GM20431 (cell line): ENCODE data around the gene SPATA3.
"Not testable (repeated sequence)": the region's sequence is repeated elsewhere in the genome, so short reads cannot be mapped to it uniquely, and the experiment has no call there.

Experiments used
- in situ Hi-C: fragments of 300-500 bp; cut with MseI, MboI; formaldehyde crosslinking; loops from one replicate; pipeline ENCODE4 v1.15.0; 2020; ENCODE audit warnings: low sequenced_read_pairs; ENCODE audit not compliant: unreplicated experiment

Gene SPATA3

GRCh38 chr2:231015926-231016325 is 20.0 kb downstream of the SPATA3 start:
- in situ Hi-C loops: no loop called here

DNA sequence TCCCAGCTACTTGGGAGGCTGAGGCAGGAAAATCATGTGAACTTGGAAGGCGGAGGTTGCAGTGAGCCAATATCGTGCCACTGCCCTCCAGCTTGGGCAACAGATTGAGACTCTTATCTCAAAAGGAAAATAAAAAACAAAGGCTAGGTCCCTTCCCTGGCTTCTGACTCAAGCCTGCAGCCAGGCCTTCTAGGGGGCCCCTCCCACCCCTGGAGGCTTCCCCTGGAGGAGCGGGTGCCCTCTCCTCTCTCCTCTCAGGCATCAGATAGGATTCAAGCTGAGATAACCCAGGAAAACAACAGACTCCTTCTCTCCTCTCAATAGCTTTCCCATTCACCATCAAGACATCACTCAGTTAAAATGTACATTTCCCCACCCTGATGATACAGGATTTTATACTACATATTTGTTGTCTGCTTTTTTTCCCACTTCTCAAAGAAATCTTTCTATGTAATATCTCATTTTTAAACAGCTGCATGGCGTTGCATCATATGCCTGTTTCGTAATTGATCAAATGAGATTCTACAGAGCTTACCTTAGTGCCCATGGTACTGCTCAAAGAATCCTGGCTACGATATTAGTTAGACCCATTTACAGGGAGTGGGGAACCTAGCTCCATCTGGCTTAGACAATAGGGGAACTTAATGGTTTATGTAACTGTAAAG is 20.8 kb downstream of the SPATA3 start:
- in situ Hi-C loops: no loop called here

DNA sequence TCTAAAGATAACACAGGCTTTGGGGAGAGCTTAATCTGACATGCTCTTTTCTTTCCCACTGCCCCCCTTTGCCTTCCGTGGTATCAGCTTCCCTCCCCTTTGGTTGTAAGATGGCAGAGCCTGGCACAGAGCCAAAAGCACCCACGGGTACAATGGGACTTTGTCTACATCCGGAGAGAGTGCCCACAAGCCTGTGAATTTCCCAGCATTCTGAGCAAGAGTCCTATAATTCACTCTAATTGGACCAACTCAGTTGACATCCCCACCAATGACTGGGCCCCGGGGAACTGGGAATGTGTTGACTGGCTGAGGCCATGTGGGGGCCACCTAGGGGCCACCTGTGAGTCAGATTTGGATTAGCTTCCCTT is 21.3 kb downstream of the SPATA3 start:
- in situ Hi-C loops: no loop called here

DNA sequence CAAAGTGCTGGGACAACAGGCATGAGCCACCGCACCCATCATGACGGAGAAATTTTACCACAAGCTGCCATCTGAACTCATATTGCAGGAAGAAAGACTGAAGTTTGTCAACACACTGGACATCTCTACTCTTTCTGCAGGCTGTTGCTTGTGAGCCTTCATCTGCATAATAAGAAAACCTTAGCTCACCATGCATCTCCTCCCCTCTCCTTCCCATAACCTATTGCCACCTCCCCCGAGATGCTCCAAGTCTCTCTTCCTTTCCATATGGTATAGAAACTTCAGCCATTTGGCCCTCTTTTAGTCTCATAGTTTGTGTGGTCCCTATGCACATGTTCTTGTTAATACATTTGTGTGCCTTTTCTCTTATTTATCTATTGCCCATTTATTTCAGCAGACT is 22.3 kb downstream of the SPATA3 start:
- in situ Hi-C loops: no loop called here

- in situ Hi-C loops: not testable (repeated sequence)
Measured at GRCh38 chr2:231025059-231025458, 29.1 kb downstream of the SPATA3 start.

GRCh38 chr2:231028889-231029288 is 33.0 kb downstream of the SPATA3 start:
- in situ Hi-C loops: no loop called here

GRCh38 chr2:231029563-231029962 is 33.6 kb downstream of the SPATA3 start:
- in situ Hi-C loops: no loop called here

- in situ Hi-C loops: no loop called here
Measured at GRCh38 chr2:231030725-231031124, 34.8 kb downstream of the SPATA3 start.

GRCh38 chr2:231032575-231033140 is 36.7 kb downstream of the SPATA3 start:
- in situ Hi-C loops: no loop called here

GRCh38 chr2:231033147-231034132 is 37.5 kb downstream of the SPATA3 start:
- in situ Hi-C loops: no loop called here

DNA sequence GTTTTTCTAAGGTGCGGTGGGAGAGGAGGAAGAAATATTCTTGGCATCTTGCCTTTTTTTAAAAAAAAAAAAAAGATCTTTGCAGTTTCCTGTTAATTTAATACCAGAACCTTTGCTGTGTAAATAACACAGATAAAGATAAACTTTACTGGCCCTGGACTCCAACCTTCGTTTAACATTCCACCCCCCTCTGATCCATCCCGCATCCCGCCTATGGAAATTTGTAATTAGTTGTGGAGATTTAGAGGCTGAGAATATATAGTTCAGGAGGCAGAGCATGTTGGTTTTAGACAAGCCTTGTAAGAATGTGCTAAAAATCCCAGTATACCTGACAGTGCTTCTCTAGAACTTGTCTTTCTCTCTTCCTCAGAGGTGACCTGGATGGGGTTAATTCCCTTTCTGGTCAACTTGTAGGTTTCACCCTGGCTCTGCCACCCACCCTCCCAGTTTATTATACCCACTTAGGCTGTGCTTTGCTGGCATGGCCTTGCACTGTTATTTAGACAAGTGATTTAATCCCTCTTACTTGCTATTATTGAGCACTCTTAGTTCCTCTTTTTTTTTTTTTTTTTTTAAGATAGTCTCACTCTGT is 38.5 kb downstream of the SPATA3 start:
- in situ Hi-C loops: no loop called here

GRCh38 chr2:231036131-231036530 is 40.2 kb downstream of the SPATA3 start:
- in situ Hi-C loops: no loop called here

- in situ Hi-C loops: no loop called here
Measured at GRCh38 chr2:231036578-231037106, 40.7 kb downstream of the SPATA3 start.

GRCh38 chr2:231037202-231037730 is 41.3 kb downstream of the SPATA3 start, which contains the start of gene C2orf72:
C2orf72 (plus strand) TSS chr2:231037523; CDS start chr2:231037566, 43 bp downstream.
- in situ Hi-C loops: no loop called here

DNA sequence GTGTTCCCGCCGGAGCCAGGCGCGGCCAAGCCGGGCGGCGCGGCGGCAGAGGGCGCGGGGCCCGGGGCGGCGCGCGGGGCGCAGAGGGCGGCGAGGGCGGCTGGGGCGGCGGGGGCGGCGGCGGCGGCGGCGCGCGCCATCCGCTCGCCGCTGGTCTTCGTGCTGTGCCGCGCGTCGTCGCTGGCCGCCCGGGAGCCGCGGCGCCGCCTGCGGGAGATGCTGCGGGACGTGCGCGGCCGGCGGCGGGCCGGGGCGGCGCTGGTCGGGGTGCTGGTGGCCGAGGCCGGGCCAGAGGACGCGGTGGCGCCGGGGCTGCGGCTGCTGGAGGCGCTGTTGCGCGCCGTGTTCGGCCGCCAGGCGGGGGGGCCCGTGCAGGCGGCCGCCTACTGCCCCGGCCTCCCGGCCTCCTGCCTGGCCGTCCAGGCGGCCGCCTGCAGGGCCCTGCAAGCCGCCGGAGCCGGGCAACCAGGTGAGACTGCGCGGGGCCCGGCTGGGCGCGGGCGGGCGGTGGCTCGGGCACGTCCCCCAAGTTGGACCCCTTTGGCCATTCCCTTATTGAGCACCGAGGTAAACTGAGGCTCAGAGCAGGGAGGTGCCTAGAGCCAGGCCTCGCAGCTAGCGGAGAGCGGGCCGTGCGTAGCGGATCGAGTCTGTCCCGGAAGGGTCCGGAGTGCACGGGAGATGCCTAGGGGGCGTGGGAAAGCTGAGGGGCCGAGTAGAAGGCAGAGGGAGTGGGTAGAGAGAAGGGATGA is 42.0 kb downstream of the SPATA3 start:
- in situ Hi-C loops: no loop called here

DNA sequence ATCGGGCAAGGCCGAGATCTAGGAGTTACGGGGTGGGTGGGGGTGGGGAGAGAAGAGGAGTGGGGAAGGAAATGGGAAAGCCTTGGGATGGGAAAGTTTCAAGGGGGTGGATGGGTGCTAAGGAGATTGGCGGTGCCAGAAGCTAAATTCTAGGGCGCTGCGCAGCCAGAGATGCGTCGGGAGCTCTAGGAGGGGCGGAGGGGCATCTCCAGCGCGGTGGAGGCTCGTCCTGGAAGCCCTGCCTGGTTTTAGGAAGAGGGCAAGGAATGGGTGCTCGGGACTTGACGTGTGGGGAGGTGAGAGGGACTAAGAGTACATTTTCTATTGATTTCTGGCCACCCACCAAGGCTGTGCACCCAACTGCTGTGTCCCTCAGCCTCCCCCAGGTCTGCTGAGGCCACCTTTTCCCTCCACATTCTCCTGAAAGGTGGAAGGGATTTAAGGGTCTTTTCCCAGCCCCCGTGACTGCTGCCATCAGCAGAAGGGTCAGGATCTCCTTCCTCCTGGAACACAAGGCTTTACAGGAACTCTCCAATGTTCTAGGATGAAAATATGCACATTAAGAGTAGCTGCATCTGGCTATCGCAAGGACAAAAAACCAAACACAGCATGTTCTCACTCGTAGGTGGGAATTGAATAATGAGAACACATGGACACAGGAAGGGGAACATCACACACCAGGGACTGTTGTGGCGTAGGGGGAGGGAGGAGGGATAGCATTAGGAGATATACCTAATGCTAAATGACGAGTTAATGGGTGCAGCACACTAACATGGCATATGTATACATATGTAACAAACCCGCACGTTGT is 42.8 kb downstream of the SPATA3 start:
- in situ Hi-C loops: no loop called here

DNA sequence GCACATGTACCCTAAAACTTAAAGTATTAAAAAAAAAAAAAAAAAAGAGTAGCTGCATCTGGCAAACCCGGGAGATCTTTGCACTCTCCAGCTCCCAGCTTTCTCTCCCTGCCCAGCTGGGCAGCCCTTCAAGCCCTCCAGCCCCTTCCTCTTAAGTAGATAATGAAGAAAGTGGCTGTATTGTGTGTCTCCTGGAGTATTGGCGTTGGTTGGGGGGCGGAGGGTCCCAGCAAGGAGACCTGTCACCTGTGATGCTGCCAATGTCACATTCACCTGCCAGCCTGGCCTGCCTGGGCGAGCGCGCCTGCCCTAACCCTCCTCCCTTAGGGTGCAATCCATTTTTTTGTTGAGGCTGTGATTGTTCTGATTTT is 43.4 kb downstream of the SPATA3 start:
- in situ Hi-C loops: no loop called here

- in situ Hi-C loops: no loop called here
Measured at GRCh38 chr2:231039821-231040364, 44.0 kb downstream of the SPATA3 start.
